Muscle of leg (tissue), 11 donors: ENCODE measurements around the gene MYH7. TPM values are rescaled to one million over a fixed set of nuclear protein-coding genes. Genes with fewer than 3 reads are reported as not detected.
"Not testable (repeated sequence)": the region's sequence is repeated elsewhere in the genome, so short reads cannot be mapped to it uniquely, and the experiment has no call there.

Experiments used
- DNase-seq: peaks from one replicate; pipeline ENCODE4 v3.0.0; 2013
- H3K27ac ChIP-seq: one replicate; pipeline ENCODE4 v1.5.1; 2013; ENCODE audit warnings: mild to moderate bottlenecking, low read length, control low read depth
- H3K27me3 ChIP-seq: one replicate; pipeline ENCODE4 v1.6.1; 2013; ENCODE audit warnings: low read length; ENCODE audit not compliant: control insufficient read depth, insufficient read depth
- H3K36me3 ChIP-seq: one replicate; pipeline ENCODE4 v1.6.1; 2013; ENCODE audit warnings: low read length; ENCODE audit not compliant: control insufficient read depth, insufficient read depth
- H3K4me1 ChIP-seq: one replicate; pipeline ENCODE4 v1.6.1; 2013; ENCODE audit warnings: low read length; ENCODE audit not compliant: control insufficient read depth, insufficient read depth
- H3K4me3 ChIP-seq: one replicate; pipeline ENCODE4 v1.5.1; 2013; ENCODE audit warnings: low read length, control low read depth
- H3K9me3 ChIP-seq: replicated peaks from 2 replicates; pipeline ENCODE4 v1.6.1; 2013; ENCODE audit warnings: low read depth, low read length; ENCODE audit not compliant: control insufficient read depth
- WGBS: methylation state at CpG from one replicate; pipeline ENCODE4 v1.1.5; 2013; ENCODE audit warnings: missing lambda C conversion rate; ENCODE audit not compliant: insufficient coverage; 5-methylcytosine and 5-hydroxymethylcytosine counted together
- polyA plus RNA-seq, 8 donors: library from polyadenylated mRNA; unstranded; fragments of 120-200 nt; gene quantifications; one replicate each; pipeline versions ENCODE4 v1.2.1 to v1.2.3, GENCODE V29; 2013; ENCODE audit warnings: inconsistent platforms in 1 of 8, low replicate concordance in 1 of 8; ENCODE audit not compliant: insufficient read length in 8 of 8, insufficient read depth in 1 of 8
- total RNA-seq: library from RNA; stranded (reverse); fragments of 120-200 nt; gene quantifications from one replicate; pipeline ENCODE4 v1.2.4, GENCODE V29; 2013

MYH7 gene
- total and polyA plus RNA-seq, 9 donors, result 124 to 948 (median 558) TPM

DNA sequence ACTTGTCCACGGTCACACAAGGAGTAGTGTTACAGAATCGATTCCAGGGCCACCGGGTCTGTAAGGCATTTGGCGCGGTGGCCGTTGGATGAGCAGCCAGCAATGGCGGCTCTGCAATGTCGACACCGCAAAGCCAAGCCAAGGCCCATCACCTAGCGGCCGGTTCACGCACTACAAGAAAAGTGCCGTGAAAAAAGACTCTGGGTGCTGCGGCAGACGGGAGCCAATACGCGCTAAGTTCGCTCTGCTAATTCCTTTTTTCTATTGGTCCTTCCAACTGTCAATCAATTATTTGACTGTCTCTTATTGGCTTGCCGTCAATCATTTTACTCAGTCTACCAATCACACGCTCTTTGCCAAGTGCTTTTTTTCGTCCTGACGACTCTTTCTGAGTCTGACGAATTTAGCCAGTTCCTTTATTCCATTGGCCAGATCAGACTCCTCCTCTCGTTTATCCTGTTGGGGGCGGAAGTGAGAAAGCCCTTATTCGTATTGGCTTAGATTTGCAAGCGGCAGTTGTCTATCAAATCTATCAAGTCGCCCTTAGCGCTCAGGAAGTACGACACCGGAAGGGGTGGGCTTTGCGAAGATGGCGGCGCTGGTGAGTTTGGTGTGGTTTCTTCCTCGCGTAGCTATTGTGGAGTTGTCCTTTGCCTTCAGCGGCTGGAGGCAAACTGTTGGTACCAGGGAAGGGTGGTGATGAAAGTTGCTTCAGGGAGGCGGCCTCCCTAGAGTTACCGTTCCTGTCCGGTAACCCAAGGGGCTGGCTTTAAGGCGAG is 33.9 kb upstream of the MYH7 start, which contains the start of gene NGDN:
NGDN (plus strand) TSS at position 577 of the 779 bp plus-strand sequence; CDS start at position 590, 13 bp downstream.
- peak; percentile 100 for DNase-seq
- Histone ChIP-seq H3K27ac (peak within 1 kb of the TSS; percentile 92), H3K4me3 (peak within 1 kb of the TSS; percentile 74), H3K4me1 (peaks cover 9% of the 10 kb centered on the region), H3K27me3 (no peaks in the 10 kb centered on the region), H3K9me3 (no peaks in the 10 kb centered on the region), H3K36me3 (peaks cover 25% of the 10 kb centered on the region)
- WGBS, result 0% methylated on average over 25 of the region's 41 CpGs

- no peak for DNase-seq
- peak overlapping the region; percentile 92 for H3K27ac ChIP-seq
- WGBS, result 72% methylated on average over 13 of the region's 15 CpGs
Measured at GRCh38 chr14:23468704-23469126, 33.3 kb upstream of the MYH7 start.

GRCh38 chr14:23465261-23465660 is 29.8 kb upstream of the MYH7 start:
- peaks cover 7% of the 10 kb centered on the region for H3K4me1 ChIP-seq
- no peak overlapping the region for H3K4me3 ChIP-seq
- H3K27me3 ChIP-seq, result no peaks in the 10 kb centered on the region
- H3K27ac ChIP-seq, result no peak overlapping the region
- H3K9me3 ChIP-seq, result no peaks in the 10 kb centered on the region
- no peak for DNase-seq
- H3K36me3 ChIP-seq, result no peaks in the 10 kb centered on the region
- no CpG with 5 or more reads among the region's 3 CpGs for whole genome bisulfite sequencing

More at GRCh38 chr14:23468704-23469126, 33.3 kb upstream of the MYH7 start:
- H3K4me1 ChIP-seq, result peaks cover 9% of the 10 kb centered on the region
- H3K9me3 ChIP-seq, result no peaks in the 10 kb centered on the region
- H3K27me3 ChIP-seq, result no peaks in the 10 kb centered on the region
- peak overlapping the region; percentile 45 for H3K4me3 ChIP-seq
- H3K36me3 ChIP-seq, result peaks cover 22% of the 10 kb centered on the region

GRCh38 chr14:23464700-23465099 is 29.2 kb upstream of the MYH7 start:
- Histone ChIP-seq H3K9me3 (no peaks in the 10 kb centered on the region), H3K27me3 (no peaks in the 10 kb centered on the region), H3K4me1 (peaks cover 5% of the 10 kb centered on the region), H3K36me3 (no peaks in the 10 kb centered on the region), H3K27ac (no peak overlapping the region), H3K4me3 (no peak overlapping the region)
- no peak for DNase-seq

- Histone ChIP-seq H3K27ac (no peak overlapping the region), H3K27me3 (no peaks in the 10 kb centered on the region), H3K36me3 (no peaks in the 10 kb centered on the region), H3K9me3 (no peaks in the 10 kb centered on the region), H3K4me3 (no peak overlapping the region), H3K4me1 (no peaks in the 10 kb centered on the region)
- DNase-seq, result no peak
Measured at GRCh38 chr14:23460960-23461359, 25.5 kb upstream of the MYH7 start.

DNA sequence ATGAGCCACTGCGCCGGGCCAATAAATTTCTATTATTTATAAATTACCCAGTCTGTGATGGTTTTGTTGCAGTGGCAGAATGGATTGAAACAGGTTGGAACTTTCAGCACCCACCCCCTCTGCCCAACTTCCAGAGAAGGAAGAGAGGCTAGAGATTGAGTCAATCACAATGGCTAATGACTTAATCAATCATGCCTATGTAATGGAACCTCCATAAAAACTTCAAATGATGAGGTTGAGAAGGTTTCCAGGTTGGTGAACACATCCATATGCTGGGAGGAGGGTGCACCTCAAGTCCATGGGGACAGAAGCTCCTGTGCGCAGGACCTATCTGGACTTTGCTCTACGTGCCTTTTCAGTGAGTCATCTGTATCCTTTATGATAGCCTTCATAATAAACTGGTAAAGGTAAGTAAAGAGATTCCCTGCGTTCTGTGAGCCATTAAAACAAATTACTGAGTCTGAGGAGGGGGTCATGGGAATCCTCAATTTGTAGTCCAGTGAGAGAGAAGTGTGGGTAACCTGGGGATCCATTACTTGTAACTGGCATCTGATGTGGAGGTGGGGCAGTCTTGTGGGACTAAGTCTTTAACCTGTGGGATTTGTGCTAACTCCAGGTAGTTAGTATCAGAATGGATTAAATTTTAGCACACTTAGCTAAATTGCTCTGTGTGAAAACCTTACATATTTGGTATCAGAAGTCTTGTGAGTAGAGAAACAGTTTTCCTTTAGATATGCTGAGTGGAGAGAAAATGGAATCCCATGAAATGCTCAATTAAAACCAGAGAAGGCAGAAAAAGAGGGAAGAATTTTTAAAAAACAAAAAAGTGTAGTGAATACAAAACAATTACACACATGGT is 22.4 kb upstream of the MYH7 start:
- no peaks in the 10 kb centered on the region for H3K27me3 ChIP-seq
- no peaks in the 10 kb centered on the region for H3K4me1 ChIP-seq
- no peaks in the 10 kb centered on the region for H3K9me3 ChIP-seq
- no CpG with 5 or more reads among the region's 5 CpGs for WGBS
- H3K4me3 ChIP-seq, result no peak overlapping the region
- H3K27ac ChIP-seq, result no peak overlapping the region
- DNase-seq, result no peak
- no peaks in the 10 kb centered on the region for H3K36me3 ChIP-seq

GRCh38 chr14:23456883-23457586 is 21.6 kb upstream of the MYH7 start:
- not testable (repeated sequence) for DNase-seq, H3K4me1 ChIP-seq, H3K36me3 ChIP-seq, H3K4me3 ChIP-seq, H3K27me3 ChIP-seq, H3K27ac ChIP-seq, H3K9me3 ChIP-seq
- WGBS, result 78% methylated on average over 3 of the region's 11 CpGs

GRCh38 chr14:23454445-23454856 is 19.0 kb upstream of the MYH7 start:
- Histone ChIP-seq H3K9me3 (no peaks in the 10 kb centered on the region), H3K27me3 (no peaks in the 10 kb centered on the region), H3K36me3 (no peaks in the 10 kb centered on the region), H3K4me1 (no peaks in the 10 kb centered on the region), H3K4me3 (no peak overlapping the region), H3K27ac (no peak overlapping the region)
- 10% methylated on average over 1 of the region's 1 CpG for WGBS
- no peak for DNase-seq

DNA sequence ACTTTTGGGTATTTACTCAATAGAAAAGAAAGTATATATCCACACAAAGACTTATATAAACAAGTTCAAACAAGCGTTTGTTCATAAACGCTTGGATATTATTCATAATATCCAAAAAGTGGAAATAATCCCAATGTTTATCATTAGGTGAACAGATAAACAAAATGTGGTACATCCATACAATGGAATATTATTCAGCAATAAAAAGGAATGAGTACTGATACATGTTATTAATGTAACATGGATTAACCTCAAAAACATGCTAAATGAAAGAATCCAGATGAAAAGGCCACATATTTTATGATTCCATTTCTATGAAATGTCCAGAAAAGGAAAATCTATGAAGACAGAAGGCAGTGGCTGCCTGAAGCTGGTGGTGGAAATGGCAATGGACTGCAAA is 16.8 kb upstream of the MYH7 start:
- Histone ChIP-seq H3K4me3 (no peak overlapping the region), H3K27me3 (no peaks in the 10 kb centered on the region), H3K27ac (no peak overlapping the region), H3K4me1 (no peaks in the 10 kb centered on the region), H3K9me3 (no peaks in the 10 kb centered on the region), H3K36me3 (no peaks in the 10 kb centered on the region)
- DNase-seq, result no peak
- WGBS, result no CpG with 5 or more reads among the region's 2 CpGs

- no peak overlapping the region for H3K4me3 ChIP-seq
- peaks cover 13% of the 10 kb centered on the region for H3K4me1 ChIP-seq
- no peaks in the 10 kb centered on the region for H3K36me3 ChIP-seq
- H3K27me3 ChIP-seq, result no peaks in the 10 kb centered on the region
- H3K9me3 ChIP-seq, result no peaks in the 10 kb centered on the region
- 60% methylated on average over 1 of the region's 2 CpGs for WGBS
- DNase-seq, result no peak
- H3K27ac ChIP-seq, result no peak overlapping the region
Measured at GRCh38 chr14:23450379-23450778, 14.9 kb upstream of the MYH7 start.
